DMS153 (cell line): Measurements from ENCODE around the gene AGBL1.

Source experiments
- DNase-seq: peaks from one replicate; lab custom pipeline; 2025; lab: John Stamatoyannopoulos, UW

Gene AGBL1

GRCh38 chr15:86813892-86814291 is 734.2 kb downstream of the AGBL1 start:
- no peak for DNase-seq

- DNase-seq: no peak
Measured at GRCh38 chr15:86829245-86829644, 749.6 kb downstream of the AGBL1 start.

GRCh38 chr15:86830304-86830703 is 750.6 kb downstream of the AGBL1 start:
- no peak for DNase-seq

GRCh38 chr15:86833595-86833994 is 753.9 kb downstream of the AGBL1 start:
- DNase-seq: no peak

DNA sequence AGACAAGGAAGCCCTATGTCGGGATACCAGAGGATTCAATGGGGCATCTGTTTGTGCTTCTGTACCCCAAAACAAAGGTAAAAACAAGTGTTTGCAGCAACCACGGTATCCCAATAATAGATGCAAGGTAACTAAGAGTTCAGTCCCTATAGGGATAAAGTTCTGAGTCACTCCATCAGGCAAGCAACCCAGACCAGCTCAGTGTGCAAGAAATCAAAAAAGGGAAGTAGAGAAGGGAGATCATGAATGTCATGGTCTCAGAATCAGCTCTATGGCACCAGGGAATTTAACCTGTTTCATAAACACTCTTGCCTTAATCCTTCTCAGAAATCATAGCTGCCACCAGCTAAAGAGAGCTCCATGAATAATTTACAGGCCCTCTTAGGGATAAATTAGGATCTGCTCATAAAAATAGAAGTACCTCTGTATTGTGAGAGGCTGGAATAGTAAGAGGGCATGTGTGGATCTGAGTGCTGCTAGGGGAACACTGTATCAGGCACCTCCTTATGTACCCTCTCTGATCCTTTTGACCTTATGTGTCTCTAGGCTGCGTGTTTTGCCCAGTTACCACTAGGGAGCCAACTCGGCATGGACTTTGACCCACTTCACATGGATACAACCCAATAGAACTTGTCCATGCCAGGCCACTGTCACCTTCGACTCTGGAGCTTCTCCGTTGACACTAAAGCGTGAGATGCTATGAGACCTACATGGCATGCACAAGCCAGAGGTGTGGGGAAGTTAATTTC is 754.6 kb downstream of the AGBL1 start:
- DNase-seq: no peak

DNA sequence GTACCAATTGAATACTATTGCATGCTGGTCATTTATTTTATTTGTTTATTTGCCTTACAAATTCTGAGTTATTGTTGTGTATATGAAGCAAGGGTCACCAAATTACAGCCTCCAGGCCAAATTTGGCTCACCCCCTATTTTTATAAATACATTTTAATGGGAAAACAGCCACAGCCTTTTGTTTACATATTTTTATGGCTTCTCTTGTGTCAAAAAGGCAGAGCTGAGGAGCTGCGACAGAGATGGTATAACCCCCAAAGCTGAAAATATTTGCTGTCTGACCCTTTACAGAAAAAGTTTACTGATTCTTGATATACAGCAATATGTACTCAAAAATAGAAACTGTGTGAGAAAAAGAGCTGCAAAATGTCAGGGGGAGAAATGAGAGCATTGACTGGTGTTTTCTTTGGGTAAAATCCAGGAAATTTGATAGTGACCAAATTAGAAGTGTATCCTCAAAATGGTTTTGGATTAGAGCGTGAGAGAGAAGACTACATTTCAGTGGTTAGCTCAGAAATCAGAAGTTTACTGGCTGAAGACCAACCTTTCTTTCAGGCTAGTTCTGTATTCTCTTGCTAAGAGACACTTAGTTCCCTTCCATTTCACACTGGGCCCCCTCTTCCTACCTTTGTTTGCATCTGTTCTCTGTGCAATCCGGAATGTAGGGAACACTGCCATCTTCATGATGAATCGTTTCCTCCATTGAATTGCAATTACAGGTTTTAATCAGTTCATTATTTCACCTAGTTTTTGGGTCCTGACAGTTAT is 757.8 kb downstream of the AGBL1 start:
- DNase-seq: no peak

GRCh38 chr15:86839502-86839901 is 759.8 kb downstream of the AGBL1 start:
- no peak for DNase-seq

GRCh38 chr15:86840996-86841395 is 761.3 kb downstream of the AGBL1 start:
- DNase-seq: no peak

- no peak for DNase-seq
Measured at GRCh38 chr15:86842199-86842598, 762.5 kb downstream of the AGBL1 start.

- DNase-seq: no peak
Measured at GRCh38 chr15:86846036-86846435, 766.4 kb downstream of the AGBL1 start.

- no peak for DNase-seq
Measured at GRCh38 chr15:86849136-86849535, 769.5 kb downstream of the AGBL1 start.

GRCh38 chr15:86849558-86850285 is 770.1 kb downstream of the AGBL1 start:
- DNase-seq: no peak

DNA sequence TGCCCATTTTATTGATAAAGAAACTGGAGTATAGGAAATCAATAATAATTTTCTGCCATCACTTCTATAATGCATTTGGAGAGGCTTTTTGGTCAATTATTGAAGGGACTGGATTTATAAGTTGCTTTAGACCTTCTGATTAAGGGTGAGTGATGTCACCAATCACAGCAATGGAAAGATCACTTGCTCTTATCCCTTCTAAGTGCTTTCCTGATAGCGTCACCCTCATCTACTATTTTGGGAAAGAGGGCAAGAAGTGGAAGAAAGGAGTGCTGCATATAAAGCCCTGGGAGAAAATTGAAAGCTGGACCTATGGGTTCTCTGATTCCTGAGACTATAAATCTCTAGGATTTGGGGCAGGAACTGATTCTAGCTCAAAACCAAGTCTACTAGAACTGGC is 771.3 kb downstream of the AGBL1 start:
- DNase-seq: no peak

DNA sequence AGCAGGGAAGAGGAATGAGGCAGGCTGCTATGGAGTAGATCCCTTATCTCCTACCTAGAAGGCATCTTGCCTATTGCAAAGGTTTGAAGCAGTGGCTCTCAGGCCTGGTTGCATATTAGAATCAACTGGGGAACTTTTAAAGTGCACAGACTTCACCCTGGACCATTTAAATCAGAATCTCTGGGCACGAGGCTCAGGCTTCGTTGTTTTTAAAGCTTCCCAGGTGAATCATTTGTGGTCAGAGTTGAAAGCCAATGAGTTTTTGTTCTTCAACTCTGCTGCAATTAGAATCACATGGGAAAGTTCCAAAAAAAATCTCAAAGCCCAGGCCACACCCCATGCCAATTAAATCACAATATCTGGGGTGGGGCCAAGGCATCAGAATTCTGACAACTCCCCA is 773.1 kb downstream of the AGBL1 start:
- no peak for DNase-seq

- no peak for DNase-seq
Measured at GRCh38 chr15:86854176-86854575, 774.5 kb downstream of the AGBL1 start.

DNA sequence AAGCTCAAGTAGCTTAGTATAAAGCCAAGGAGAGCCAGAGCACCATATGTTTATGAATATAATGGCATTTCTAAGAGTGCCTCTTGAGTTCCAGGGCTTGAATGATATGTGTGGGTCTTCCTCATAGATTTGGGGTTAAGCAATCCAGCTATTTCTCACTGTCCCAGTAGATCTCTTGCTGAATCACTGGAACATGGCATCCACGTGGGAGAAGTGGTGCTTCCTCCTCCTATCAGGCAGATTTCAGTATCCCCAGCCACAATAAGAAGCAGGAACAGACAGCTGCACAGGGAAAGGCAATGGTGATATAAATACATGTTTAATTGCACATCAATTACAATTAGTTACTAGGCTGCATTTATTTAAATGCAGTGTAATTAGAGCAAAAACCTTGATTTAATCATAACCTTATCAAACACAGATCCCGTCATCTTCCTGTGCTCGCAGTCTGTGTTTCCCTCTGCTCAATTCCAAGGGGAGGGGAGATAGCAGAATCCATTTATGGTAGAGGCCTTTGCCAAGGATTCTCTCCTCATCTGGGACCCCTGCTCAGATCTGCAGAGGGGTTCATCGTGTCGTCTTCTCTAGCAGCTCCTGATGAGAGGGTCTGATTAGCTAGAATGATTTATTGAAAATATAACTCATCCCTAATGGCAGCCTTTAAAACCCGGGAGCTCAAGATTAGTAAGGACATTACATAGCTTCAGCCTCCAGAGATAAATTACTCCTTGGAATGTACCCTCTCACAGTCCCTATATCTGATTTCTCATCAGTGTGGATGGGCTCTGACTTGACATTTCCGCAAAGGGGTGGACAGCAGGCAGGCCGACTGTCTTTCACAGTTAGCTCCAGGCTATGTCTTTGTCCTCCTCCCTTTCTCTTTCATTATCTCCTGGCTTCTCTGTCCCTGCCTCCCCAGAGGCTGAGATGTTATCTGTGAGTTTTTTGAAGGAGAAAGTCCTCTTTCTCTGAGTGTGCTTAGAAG is 775.9 kb downstream of the AGBL1 start:
- no peak for DNase-seq

- no peak for DNase-seq
Measured at GRCh38 chr15:86857701-86858100, 778.0 kb downstream of the AGBL1 start.

GRCh38 chr15:86863226-86863915 is 783.7 kb downstream of the AGBL1 start:
- no peak for DNase-seq

GRCh38 chr15:86865920-86866319 is 786.2 kb downstream of the AGBL1 start:
- no peak for DNase-seq

DNA sequence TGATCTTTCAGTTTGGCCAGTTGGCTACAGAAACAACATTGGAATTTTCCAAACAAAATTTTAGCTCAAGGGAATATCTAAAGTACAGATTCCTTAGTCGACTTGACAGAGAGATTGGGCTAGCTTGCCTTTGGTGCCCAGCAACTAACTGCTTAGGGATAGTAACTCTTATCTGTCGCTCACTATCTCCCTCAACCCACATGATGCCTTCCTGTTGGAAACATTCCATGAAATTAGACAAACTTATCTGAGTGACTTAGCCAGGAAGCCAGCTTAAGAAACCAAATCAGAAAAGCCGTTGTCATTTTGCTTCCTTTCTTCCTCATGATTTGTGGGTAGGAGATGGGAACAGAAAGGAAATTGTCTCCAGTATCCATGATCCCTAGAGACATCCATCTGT is 791.2 kb downstream of the AGBL1 start:
- DNase-seq: no peak

- DNase-seq: no peak
Measured at GRCh38 chr15:86871964-86872363, 792.3 kb downstream of the AGBL1 start.
